Calu3 (cell line): Measurements from ENCODE around the gene CCDC120. TPM values are rescaled to one million over a fixed set of nuclear protein-coding genes. Genes with fewer than 3 reads are reported as not detected.

Experiments used
- Bru-seq: library from RNA; stranded (reverse); fragments of 400-500 nt; gene quantifications from one replicate; lab custom pipeline; 2021; lab: Mats Ljungman, UMichigan
- BruChase-seq, 2 experiments: library from RNA; stranded (reverse); fragments of 400-500 nt; gene quantifications; one replicate each; lab custom pipeline; 2021; lab: Mats Ljungman, UMichigan
- BruUV-seq: library from RNA; stranded (reverse); fragments of 400-500 nt; replicated peaks from 2 replicates; lab custom pipeline; 2021; lab: Mats Ljungman, UMichigan
- CTCF ChIA-PET: fragments of 300-600 bp; sonication (Branson Sonifier 250); formaldehyde crosslinking; loops from one replicate; lab custom pipeline; 2022; ENCODE audit warnings: antibody characterized with exemption; lab: Charles Lee
- DNase-seq: peaks from one replicate; pipeline ENCODE4 v3.0.0; 2022
- H3K27ac Mint-ChIP-seq: one replicate; pipeline ENCODE4 v1.8.0; 2022; ENCODE audit warnings: mixed read lengths; ENCODE audit not compliant: unreplicated experiment
- H3K27me3 Mint-ChIP-seq: one replicate; pipeline ENCODE4 v1.8.0; 2022; ENCODE audit warnings: mixed read lengths; ENCODE audit not compliant: unreplicated experiment
- H3K36me3 Mint-ChIP-seq: one replicate; pipeline ENCODE4 v1.8.0; 2022; ENCODE audit warnings: mild to moderate bottlenecking, moderate library complexity, mixed read lengths; ENCODE audit not compliant: insufficient read depth, unreplicated experiment
- H3K4me1 Mint-ChIP-seq: one replicate; pipeline ENCODE4 v1.8.0; 2022; ENCODE audit warnings: mild to moderate bottlenecking, low read depth, mixed read lengths; ENCODE audit not compliant: unreplicated experiment
- H3K4me3 Mint-ChIP-seq: one replicate; pipeline ENCODE4 v1.8.0; 2022; ENCODE audit warnings: mild to moderate bottlenecking, low read depth, moderate library complexity, mixed read lengths; ENCODE audit not compliant: unreplicated experiment
- H3K9me3 Mint-ChIP-seq: one replicate; pipeline ENCODE4 v1.8.0; 2022; ENCODE audit warnings: low read depth, mixed read lengths; ENCODE audit not compliant: unreplicated experiment
- CTCF ChIP-seq: fragments of 200-600 bp; IDR thresholded peaks from one replicate; pipeline ENCODE4 v1.8.0; 2022; ENCODE audit warnings: antibody characterized with exemption; ENCODE audit not compliant: unreplicated experiment
- intact Hi-C: fragments of 100-400 bp; cut with micrococcal nuclease; formaldehyde crosslinking; loops from one replicate; pipeline ENCODE4 v1.10.0; 2022; ENCODE audit not compliant: unreplicated experiment
- long read RNA-seq: library from polyadenylated mRNA; stranded (forward); transcript quantifications from one replicate; pipeline ENCODE4 v2.0.0, GENCODE V29; 2022
- total RNA-seq: library from RNA; stranded (reverse); gene quantifications from 2 replicates; pipeline ENCODE4 v1.2.3, GENCODE V29; 2022

The CCDC120 gene, protein sequence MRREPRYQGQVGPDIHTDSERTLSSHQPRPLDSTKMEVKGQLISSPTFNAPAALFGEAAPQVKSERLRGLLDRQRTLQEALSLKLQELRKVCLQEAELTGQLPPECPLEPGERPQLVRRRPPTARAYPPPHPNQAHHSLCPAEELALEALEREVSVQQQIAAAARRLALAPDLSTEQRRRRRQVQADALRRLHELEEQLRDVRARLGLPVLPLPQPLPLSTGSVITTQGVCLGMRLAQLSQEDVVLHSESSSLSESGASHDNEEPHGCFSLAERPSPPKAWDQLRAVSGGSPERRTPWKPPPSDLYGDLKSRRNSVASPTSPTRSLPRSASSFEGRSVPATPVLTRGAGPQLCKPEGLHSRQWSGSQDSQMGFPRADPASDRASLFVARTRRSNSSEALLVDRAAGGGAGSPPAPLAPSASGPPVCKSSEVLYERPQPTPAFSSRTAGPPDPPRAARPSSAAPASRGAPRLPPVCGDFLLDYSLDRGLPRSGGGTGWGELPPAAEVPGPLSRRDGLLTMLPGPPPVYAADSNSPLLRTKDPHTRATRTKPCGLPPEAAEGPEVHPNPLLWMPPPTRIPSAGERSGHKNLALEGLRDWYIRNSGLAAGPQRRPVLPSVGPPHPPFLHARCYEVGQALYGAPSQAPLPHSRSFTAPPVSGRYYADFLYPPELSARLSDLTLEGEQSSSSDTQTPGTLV
- 30.8 and 39.0 TPM in 2 replicates for total RNA-seq
- Bru-seq, nascent RNA = percentile 66 among the genes with signal in this experiment
- percentile 72 among the genes with signal in this experiment for BruChase-seq, experiment 1, labeled RNA remaining after a 6-hour chase
- BruChase-seq, experiment 2, labeled RNA remaining after a 2-hour chase = percentile 79 among the genes with signal in this experiment
- long read RNA-seq, transcript CCDC120-208 (1 exons, 2,953 nt) = major isoform, 10 of 19 reads
- long read RNA-seq, partial matches to known transcripts = 6 of 19 reads
- long read RNA-seq, other reads (novel, unspliced or antisense) = 2 of 19 reads

DNA sequence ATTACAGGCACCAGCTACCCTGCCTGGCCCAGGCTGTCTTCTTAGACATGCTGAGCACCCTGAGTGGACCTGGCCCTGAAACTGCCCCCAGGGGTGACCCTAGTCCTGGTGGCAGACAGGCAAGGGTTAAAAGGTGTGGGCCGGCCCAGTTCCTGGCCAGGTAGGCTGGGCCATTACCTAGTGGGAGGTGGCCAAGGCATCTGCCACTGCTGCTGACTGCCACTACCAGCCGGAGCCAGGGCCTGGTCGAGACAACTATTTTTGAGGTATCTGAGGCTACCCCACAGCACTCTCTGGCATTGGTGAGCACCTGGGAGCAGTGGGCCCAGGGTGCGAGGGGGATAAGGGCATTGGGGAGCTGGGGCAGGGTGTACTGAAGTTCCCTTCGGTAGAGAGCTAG is at the start of gene CCDC120:
Gene CCDC120, plus strand, starts transcription at position 206 of the 400 bp plus-strand sequence. CDS start 3,043 bp downstream, outside the sequence.
- peak; percentile 67 for DNase-seq
- Mint-ChIP-seq H3K27me3 (no peaks in the 10 kb centered on the region), H3K4me3 (peak within 1 kb of the TSS; percentile 88), H3K36me3 (peaks cover 28% of the 10 kb centered on the region), H3K9me3 (peaks cover 2% of the 10 kb centered on the region), H3K27ac (peak within 1 kb of the TSS; percentile 74), H3K4me1 (peaks cover 25% of the 10 kb centered on the region)
- CTCF ChIA-PET = interaction anchor here (0.7 to 0.9 kb wide), 2 partner anchors 11 to 97 kb away, joined by 3 read pairs; no protein-coding TSS in a partner anchor
- TF ChIP-seq CTCF = no peak
- intact Hi-C loops = loop anchor here (1.0 kb wide), 1 partner anchor 15 kb away; the partner anchor contains the start of gene TFE3
- no TSS peak for BruUV-seq

DNA sequence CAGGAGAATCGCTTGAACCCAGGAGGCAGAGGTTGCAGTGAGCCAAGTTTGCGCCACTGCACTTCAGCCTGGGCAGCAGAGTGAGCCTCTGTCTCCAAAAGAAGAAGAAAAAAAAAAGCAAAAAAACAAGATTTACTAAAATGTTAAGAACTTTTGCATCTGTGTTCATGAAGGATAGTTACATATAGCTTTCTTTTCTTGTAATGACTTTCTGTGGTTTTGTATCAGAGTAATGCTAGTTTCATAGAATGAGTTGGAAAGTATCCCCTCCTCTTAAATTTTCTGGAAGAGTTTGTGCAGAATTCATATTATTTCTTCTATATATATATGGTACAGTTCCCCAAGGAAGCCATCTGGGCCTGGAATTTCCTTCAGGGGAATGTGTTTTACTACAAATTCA is 39.7 kb upstream of the CCDC120 start:
- BruUV-seq = no TSS peak
- intact Hi-C loops = no loop called here
- no peak for DNase-seq
- H3K4me3 Mint-ChIP-seq = no peak overlapping the region
- CTCF ChIA-PET = no interaction called here
- no peaks in the 10 kb centered on the region for H3K9me3 Mint-ChIP-seq
- no peak for TF ChIP-seq CTCF
- no peak overlapping the region for H3K27ac Mint-ChIP-seq
- H3K4me1 Mint-ChIP-seq = no peaks in the 10 kb centered on the region
- no peaks in the 10 kb centered on the region for H3K27me3 Mint-ChIP-seq
- H3K36me3 Mint-ChIP-seq = no peaks in the 10 kb centered on the region

- H3K27me3 Mint-ChIP-seq = no peaks in the 10 kb centered on the region
- intact Hi-C loops = no loop called here
- H3K9me3 Mint-ChIP-seq = no peaks in the 10 kb centered on the region
- H3K27ac Mint-ChIP-seq = no peak overlapping the region
- H3K36me3 Mint-ChIP-seq = no peaks in the 10 kb centered on the region
- no peaks in the 10 kb centered on the region for H3K4me1 Mint-ChIP-seq
- CTCF ChIA-PET = no interaction called here
- no peak overlapping the region for H3K4me3 Mint-ChIP-seq
- BruUV-seq = no TSS peak
- no peak for TF ChIP-seq CTCF
- no peak for DNase-seq
These were observed 39.1 kb upstream of the CCDC120 start for GRCh38 chrX:49019599-49020249.

DNA sequence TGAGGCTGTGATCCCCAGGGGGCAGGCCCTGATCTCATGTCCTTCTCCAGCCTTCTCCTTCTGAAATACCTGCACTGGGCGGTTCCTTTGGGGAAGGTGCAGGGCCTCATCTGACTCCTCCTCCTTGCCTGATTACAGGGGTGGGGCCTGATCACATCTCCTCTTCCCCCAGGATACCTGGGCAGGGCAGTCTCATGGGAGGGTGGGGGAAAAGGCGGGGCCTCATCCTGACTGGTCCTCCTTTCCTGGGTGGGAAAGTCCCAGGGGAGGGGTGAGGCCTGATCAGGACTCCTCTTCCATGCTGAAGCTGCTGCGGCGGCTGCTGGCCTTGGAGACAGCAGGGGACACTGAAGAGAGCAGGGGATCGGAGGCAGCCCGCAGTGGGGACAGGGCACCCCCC is 28.9 kb upstream of the CCDC120 start:
- CTCF ChIA-PET = no interaction called here
- peaks cover 55% of the 10 kb centered on the region for H3K36me3 Mint-ChIP-seq

More for the DNA sequence above, 28.9 kb upstream of the CCDC120 start:
- BruUV-seq = no TSS peak
- Mint-ChIP-seq H3K4me1 (peaks cover 7% of the 10 kb centered on the region), H3K9me3 (no peaks in the 10 kb centered on the region), H3K27ac (no peak overlapping the region), H3K4me3 (no peak overlapping the region), H3K27me3 (no peaks in the 10 kb centered on the region)
- intact Hi-C loops = no loop called here
- DNase-seq = peak; percentile 39
- TF ChIP-seq CTCF = no peak
